OCI-LY7 (cell line): ENCODE results near the gene POLD3. TPM values are rescaled to one million over a fixed set of nuclear protein-coding genes. Genes with fewer than 3 reads are reported as not detected.

Experiments used
- BruUV-seq: library from RNA; stranded (reverse); fragments of 400-500 nt; replicated peaks from 2 replicates; lab custom pipeline; 2021; lab: Mats Ljungman, UMichigan
- CTCF ChIA-PET: fragments of 300-600 bp; sonication (Branson Sonifier 250); formaldehyde crosslinking; loops from one replicate; lab custom pipeline; 2022; ENCODE audit warnings: antibody characterized with exemption; ENCODE audit not compliant: unreplicated experiment; lab: Charles Lee
- POLR2A ChIA-PET: fragments of 300-600 bp; sonication (Branson Sonifier 250); formaldehyde crosslinking; loops from one replicate; lab custom pipeline; 2022; ENCODE audit warnings: antibody characterized with exemption; lab: Charles Lee
- DNase-seq: peaks from one replicate; pipeline ENCODE4 v3.0.0-alpha.2; 2015; ENCODE audit warnings: low spot score
- H2AFZ ChIP-seq: fragments of 200-600 bp; sonication (generic), shearing (Covaris generic); 2 replicates; pipeline ENCODE4 v1.6.1; 2014; ENCODE audit warnings: mild to moderate bottlenecking, antibody characterized with exemption, low read length, moderate library complexity
- H3K27ac ChIP-seq: fragments of 200-600 bp; sonication (generic); 2 replicates; pipeline ENCODE4 v1.5.1; 2014; ENCODE audit warnings: mixed run types, low read depth, mild to moderate bottlenecking, moderate library complexity, low read length, inconsistent platforms; ENCODE audit not compliant: poor library complexity, severe bottlenecking
- H3K36me3 ChIP-seq: fragments of 200-600 bp; sonication (generic); 2 replicates; pipeline ENCODE4 v1.6.1; 2014; ENCODE audit warnings: mild to moderate bottlenecking, antibody characterized with exemption, low read length, moderate library complexity, mixed read lengths; ENCODE audit not compliant: insufficient read depth
- H3K4me1 ChIP-seq: fragments of 200-600 bp; sonication (generic); 2 replicates; pipeline ENCODE4 v1.5.1; 2014; ENCODE audit warnings: mild to moderate bottlenecking, low read length; ENCODE audit not compliant: insufficient read depth, poor library complexity, severe bottlenecking
- H3K4me2 ChIP-seq: fragments of 200-600 bp; sonication (generic); 2 replicates; pipeline ENCODE4 v1.6.1; 2014; ENCODE audit warnings: mild to moderate bottlenecking, low read length
- H3K4me3 ChIP-seq: fragments of 200-600 bp; sonication (generic); 2 replicates; pipeline ENCODE4 v1.5.1; 2014; ENCODE audit warnings: mild to moderate bottlenecking, low read depth, low read length; ENCODE audit not compliant: poor library complexity, severe bottlenecking
- H3K79me2 ChIP-seq: fragments of 200-600 bp; sonication (generic); 2 replicates; pipeline ENCODE4 v1.6.1; 2016; ENCODE audit warnings: low read depth, mild to moderate bottlenecking, low read length, moderate library complexity, mixed read lengths; ENCODE audit not compliant: insufficient read depth
- H3K9me2 ChIP-seq: fragments of 200-600 bp; sonication (generic); 2 replicates; pipeline ENCODE4 v1.6.1; 2016; ENCODE audit warnings: mild to moderate bottlenecking, low read length, mixed read lengths; ENCODE audit not compliant: insufficient read depth
- H3K9me3 ChIP-seq: fragments of 200-600 bp; sonication (generic); 2 replicates; pipeline ENCODE4 v1.6.1; 2014; ENCODE audit warnings: mild to moderate bottlenecking, mixed run types, low read length, mixed read lengths
- H4K20me1 ChIP-seq: fragments of 200-600 bp; sonication (generic); 2 replicates; pipeline ENCODE4 v1.6.1; 2014; ENCODE audit warnings: mild to moderate bottlenecking, antibody characterized with exemption, low read length, moderate library complexity, mixed read lengths; ENCODE audit not compliant: insufficient read depth
- EZH2phosphoT487 ChIP-seq: fragments of 200-600 bp; sonication (generic); IDR thresholded peaks from 2 replicates; pipeline ENCODE4 v1.6.1; 2018; ENCODE audit warnings: low read depth, borderline replicate concordance, mild to moderate bottlenecking, mixed run types, antibody characterized with exemption, low read length, moderate library complexity, mixed read lengths
- intact Hi-C: fragments of 100-400 bp; cut with micrococcal nuclease; formaldehyde crosslinking; loops from one replicate; pipeline ENCODE4 v1.10.0; 2022; ENCODE audit not compliant: unreplicated experiment
- total RNA-seq, 2 experiments: library from RNA; depleted of rRNA in 1 of 2; stranded (reverse); fragments of >200 nt in 1 of 2; shearing (Covaris generic) in 1 of 2; gene quantifications; 2 replicates each; pipeline ENCODE4 v1.2.3, GENCODE V29; 2014 to 2022
- TF ChIP-seq, protein P1 (sequence below): fragments of 200-600 bp; sonication (generic); conservative IDR thresholded peaks from 2 replicates; pipeline ENCODE4 v1.5.1; 2014; ENCODE audit warnings: mild to moderate bottlenecking, antibody characterized with exemption, low read length, moderate library complexity, mixed read lengths

POLD3 gene
- total RNA-seq, 2 experiments from 2014 or later = 38.8 to 39.3 TPM

GRCh38 chr11:74633406-74634393 lies 41.3 kb downstream of the POLD3 start:
- TF ChIP-seq, protein P1, sequence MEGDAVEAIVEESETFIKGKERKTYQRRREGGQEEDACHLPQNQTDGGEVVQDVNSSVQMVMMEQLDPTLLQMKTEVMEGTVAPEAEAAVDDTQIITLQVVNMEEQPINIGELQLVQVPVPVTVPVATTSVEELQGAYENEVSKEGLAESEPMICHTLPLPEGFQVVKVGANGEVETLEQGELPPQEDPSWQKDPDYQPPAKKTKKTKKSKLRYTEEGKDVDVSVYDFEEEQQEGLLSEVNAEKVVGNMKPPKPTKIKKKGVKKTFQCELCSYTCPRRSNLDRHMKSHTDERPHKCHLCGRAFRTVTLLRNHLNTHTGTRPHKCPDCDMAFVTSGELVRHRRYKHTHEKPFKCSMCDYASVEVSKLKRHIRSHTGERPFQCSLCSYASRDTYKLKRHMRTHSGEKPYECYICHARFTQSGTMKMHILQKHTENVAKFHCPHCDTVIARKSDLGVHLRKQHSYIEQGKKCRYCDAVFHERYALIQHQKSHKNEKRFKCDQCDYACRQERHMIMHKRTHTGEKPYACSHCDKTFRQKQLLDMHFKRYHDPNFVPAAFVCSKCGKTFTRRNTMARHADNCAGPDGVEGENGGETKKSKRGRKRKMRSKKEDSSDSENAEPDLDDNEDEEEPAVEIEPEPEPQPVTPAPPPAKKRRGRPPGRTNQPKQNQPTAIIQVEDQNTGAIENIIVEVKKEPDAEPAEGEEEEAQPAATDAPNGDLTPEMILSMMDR = no peak
- TF ChIP-seq EZH2phosphoT487 = no peak
- no peak overlapping the region for H3K27ac ChIP-seq
- intact Hi-C loops = no loop called here
- BruUV-seq = no TSS peak
- no peak overlapping the region for H2AFZ ChIP-seq
- ChIA-PET POLR2A (interaction anchor here (0.6 kb wide), 2 partner anchors 892 to 1116 kb away, joined by 4 read pairs; partner anchors contain the start of gene GDPD5), CTCF (no interaction called here)
- peaks cover 97% of the 10 kb centered on the region for H3K36me3 ChIP-seq
- no peaks in the 10 kb centered on the region for H3K79me2 ChIP-seq
- no peak overlapping the region for H3K4me3 ChIP-seq
- no peaks in the 10 kb centered on the region for H4K20me1 ChIP-seq
- H3K4me1 ChIP-seq = peaks cover 7% of the 10 kb centered on the region
- no peaks in the 10 kb centered on the region for H3K9me3 ChIP-seq
- DNase-seq = no peak
- no peaks in the 10 kb centered on the region for H3K9me2 ChIP-seq
- H3K4me2 ChIP-seq = no peak overlapping the region

DNA sequence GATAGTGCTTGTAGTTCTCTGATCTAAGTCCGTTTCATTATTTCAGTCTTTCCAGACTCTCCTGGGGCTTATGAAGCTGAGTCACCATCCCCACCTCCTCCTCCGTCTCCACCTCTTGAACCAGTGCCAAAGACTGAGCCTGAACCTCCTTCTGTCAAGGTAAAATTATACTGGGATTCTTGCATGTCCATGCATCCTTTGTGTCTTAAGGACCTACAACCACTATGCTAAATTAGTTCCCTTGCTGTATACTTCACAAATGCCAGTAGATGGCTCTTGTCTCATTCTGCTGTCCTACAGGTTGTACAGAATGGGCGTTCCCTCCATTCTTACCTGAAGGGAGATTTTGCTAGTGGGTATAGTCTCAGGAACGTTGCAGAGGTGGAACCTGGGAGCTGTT lies 42.2 kb downstream of the POLD3 start:
- Histone ChIP-seq H3K4me1 (peaks cover 7% of the 10 kb centered on the region), H3K79me2 (no peaks in the 10 kb centered on the region), H3K27ac (no peak overlapping the region), H4K20me1 (no peaks in the 10 kb centered on the region), H3K4me3 (no peak overlapping the region), H3K4me2 (no peak overlapping the region), H2AFZ (no peak overlapping the region), H3K36me3 (peaks cover 98% of the 10 kb centered on the region), H3K9me2 (no peaks in the 10 kb centered on the region), H3K9me3 (no peaks in the 10 kb centered on the region)
- POLR2A ChIA-PET = interaction anchor here (1.0 kb wide), 1 partner anchor 27 kb away, joined by 3 read pairs; no protein-coding TSS in a partner anchor
- BruUV-seq = no TSS peak
- CTCF ChIA-PET = no interaction called here
- no peak for DNase-seq
- TF ChIP-seq, protein P1 = peak; percentile 43
- no peak for TF ChIP-seq EZH2phosphoT487
- intact Hi-C loops = no loop called here
